T-helper 17 cell (primary cell): ENCODE results near the gene ZNF460. TPM values are rescaled to one million over a fixed set of nuclear protein-coding genes. Genes with fewer than 3 reads are reported as not detected.
"Not testable (repeated sequence)": the region's sequence is repeated elsewhere in the genome, so short reads cannot be mapped to it uniquely, and the experiment has no call there.

ENCODE experiments used
- ATAC-seq: fragments of 150-1000 bp; cut with Tn5 transposase; 2 replicates; pipeline ENCODE4 v1.10.0; 2021; ENCODE audit warnings: mild to moderate bottlenecking, moderate library complexity
- DNase-seq, 3 donors: peaks; one replicate each; pipeline versions ENCODE4 v3.0.0 to v3.0.0-alpha.2; 2020 to 2021
- H3K9me3 ChIP-seq: one replicate; pipeline ENCODE4 v1.7.0; 2013; ENCODE audit warnings: low read length, mild to moderate bottlenecking; ENCODE audit not compliant: control insufficient read depth, poor library complexity, severe bottlenecking
- H3K27ac Mint-ChIP-seq: one replicate; pipeline ENCODE4 v1.8.0; 2022; ENCODE audit warnings: mild to moderate bottlenecking, moderate library complexity, mixed read lengths
- H3K27me3 Mint-ChIP-seq: one replicate; pipeline ENCODE4 v1.8.0; 2022; ENCODE audit warnings: mixed read lengths
- H3K36me3 Mint-ChIP-seq: one replicate; pipeline ENCODE4 v1.8.0; 2022; ENCODE audit warnings: low read depth, mixed read lengths
- H3K4me1 Mint-ChIP-seq: one replicate; pipeline ENCODE4 v1.8.0; 2022; ENCODE audit warnings: mild to moderate bottlenecking, mixed read lengths
- H3K4me3 Mint-ChIP-seq: one replicate; pipeline ENCODE4 v1.8.0; 2022; ENCODE audit warnings: mild to moderate bottlenecking, moderate library complexity, mixed read lengths
- total RNA-seq, 4 donors: library from RNA in 2 of 4; stranded (reverse) in 2 of 4; gene quantifications; one replicate each; pipeline ENCODE4 v1.2.3 and lab custom pipeline; 2022 to 2026

The ZNF460 gene
- total RNA-seq (10 to 100 TPM; 69.1 to 73.1 TPM), total RNA-seq (lab: John Stamatoyannopoulos, UW) (81.7 to 161 reads per million in 2 donors)

DNA sequence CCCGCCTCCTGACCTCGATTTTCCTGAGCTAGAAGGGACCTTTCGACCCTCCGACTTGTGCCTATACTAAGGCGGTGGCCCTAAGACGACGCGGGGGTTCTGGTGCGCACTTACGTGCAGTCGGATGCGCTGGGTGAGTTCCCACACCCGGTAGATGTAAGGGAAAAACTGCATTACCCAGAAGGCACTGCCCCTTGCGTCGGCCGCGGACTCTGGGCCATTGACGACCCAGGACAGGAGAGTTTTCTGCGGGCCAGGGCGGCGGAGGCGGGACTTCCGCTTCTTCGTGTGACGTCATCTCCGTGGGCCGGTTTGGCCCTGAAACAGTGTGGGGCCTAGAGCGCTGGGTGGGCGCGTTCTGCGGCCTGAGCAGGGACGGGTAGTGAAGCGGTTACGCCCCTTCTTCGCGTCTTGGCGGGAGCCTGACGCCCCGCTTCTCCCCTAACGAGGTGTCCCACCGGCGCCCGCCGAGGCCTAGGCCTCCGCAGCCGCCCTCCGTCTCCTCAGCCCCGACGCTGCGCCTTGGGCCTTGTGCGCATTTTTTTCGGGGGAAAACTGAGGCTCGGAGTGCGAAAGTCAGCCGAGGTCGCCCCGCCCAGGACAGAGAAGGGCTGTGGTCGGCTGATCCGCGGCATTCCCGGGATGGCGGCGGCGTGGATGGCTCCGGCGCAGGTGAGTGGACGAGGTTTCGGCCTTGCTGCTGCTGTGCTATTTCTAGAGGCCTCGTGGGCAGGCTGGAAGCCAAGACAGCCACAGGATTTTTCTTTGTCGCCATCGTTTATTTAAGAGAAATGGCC is at the start of gene ZNF460:
Gene ZNF460, plus strand, starts transcription at position 321 of the 797 bp plus-strand sequence. Its CDS starts 322 bp downstream, at position 643.
- Mint-ChIP-seq H3K4me1 (peaks cover 28% of the 10 kb centered on the region), H3K36me3 (peaks cover 7% of the 10 kb centered on the region), H3K27ac (no peak within 1 kb of the TSS), H3K27me3 (no peaks in the 10 kb centered on the region), H3K4me3 (no peak within 1 kb of the TSS)
- ATAC-seq (peak; percentile 93), DNase-seq (peak; percentile 89 to 91 (median 91))
- no peaks in the 10 kb centered on the region for H3K9me3 ChIP-seq

DNA sequence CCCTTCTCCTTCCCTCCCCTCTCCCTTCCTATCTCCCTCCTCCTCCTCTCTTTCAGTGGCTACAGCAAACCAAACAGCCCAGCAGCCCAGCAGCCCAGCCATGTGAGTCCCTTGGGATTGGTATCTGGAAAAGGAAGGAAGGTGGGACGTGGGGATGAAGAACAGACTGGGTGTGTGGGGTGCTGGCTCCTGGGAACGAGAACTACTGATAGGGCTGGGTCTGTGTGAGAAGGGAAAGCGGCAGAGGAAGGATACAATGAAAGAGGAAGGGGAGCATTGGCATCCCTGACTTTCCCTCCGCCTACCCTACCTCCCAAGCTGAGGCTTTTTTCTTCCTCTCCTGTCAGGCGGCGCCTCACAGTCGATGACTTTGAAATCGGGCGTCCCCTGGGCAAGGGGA is 48.6 kb upstream of the ZNF460 start:
- ATAC-seq (no peak), DNase-seq (no peak)
- H3K36me3 Mint-ChIP-seq, result no peaks in the 10 kb centered on the region
- peaks cover 2% of the 10 kb centered on the region for H3K9me3 ChIP-seq
- H3K4me3 Mint-ChIP-seq, result no peak overlapping the region
- no peak overlapping the region for H3K27ac Mint-ChIP-seq
- no peaks in the 10 kb centered on the region for H3K27me3 Mint-ChIP-seq
- no peaks in the 10 kb centered on the region for H3K4me1 Mint-ChIP-seq

DNA sequence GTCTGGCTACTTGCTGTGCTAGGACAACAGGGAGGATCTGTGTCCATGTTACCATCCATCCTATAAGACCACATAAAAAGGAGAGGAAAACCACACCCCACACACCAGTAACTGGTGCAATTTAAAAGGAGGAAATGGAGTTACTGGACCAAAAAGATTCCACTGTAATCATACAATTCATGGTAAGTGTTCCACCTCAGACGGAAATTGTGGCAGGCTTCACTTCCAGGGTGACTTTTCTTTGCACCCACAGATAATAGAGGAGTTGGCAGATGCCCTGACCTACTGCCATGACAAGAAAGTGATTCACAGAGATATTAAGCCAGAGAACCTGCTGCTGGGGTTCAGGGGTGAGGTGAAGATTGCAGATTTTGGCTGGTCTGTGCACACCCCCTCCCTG is 47.1 kb upstream of the ZNF460 start:
- DNase-seq (no peak), ATAC-seq (no peak)
- Mint-ChIP-seq H3K27me3 (no peaks in the 10 kb centered on the region), H3K36me3 (no peaks in the 10 kb centered on the region), H3K4me1 (no peaks in the 10 kb centered on the region), H3K4me3 (no peak overlapping the region), H3K27ac (no peak overlapping the region)
- peaks cover 2% of the 10 kb centered on the region for H3K9me3 ChIP-seq

DNA sequence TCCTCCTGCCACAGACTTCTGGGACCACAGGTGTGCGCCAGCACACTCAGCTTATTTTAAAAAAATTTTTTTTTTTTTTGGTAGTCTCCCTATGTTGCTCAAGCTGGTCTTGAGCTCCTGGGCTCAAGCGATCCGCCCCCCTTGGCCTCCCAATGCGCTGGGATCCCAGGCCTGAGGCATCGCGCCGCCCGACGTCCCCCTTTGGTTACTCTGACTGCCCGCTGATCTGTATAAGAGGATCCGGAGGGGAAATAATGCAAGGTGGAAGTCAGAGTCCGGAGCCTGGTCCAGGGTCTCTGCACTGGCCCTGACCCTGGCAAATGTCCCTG is 40.3 kb upstream of the ZNF460 start:
- H3K27me3 Mint-ChIP-seq, result no peaks in the 10 kb centered on the region
- peaks cover 17% of the 10 kb centered on the region for H3K4me1 Mint-ChIP-seq
- H3K27ac Mint-ChIP-seq, result peak overlapping the region; percentile 98
- peaks cover 2% of the 10 kb centered on the region for H3K9me3 ChIP-seq
- no peak for ATAC-seq
- peaks cover 9% of the 10 kb centered on the region for H3K36me3 Mint-ChIP-seq
- H3K4me3 Mint-ChIP-seq, result peak overlapping the region; percentile 94
- DNase-seq, result no peak

DNA sequence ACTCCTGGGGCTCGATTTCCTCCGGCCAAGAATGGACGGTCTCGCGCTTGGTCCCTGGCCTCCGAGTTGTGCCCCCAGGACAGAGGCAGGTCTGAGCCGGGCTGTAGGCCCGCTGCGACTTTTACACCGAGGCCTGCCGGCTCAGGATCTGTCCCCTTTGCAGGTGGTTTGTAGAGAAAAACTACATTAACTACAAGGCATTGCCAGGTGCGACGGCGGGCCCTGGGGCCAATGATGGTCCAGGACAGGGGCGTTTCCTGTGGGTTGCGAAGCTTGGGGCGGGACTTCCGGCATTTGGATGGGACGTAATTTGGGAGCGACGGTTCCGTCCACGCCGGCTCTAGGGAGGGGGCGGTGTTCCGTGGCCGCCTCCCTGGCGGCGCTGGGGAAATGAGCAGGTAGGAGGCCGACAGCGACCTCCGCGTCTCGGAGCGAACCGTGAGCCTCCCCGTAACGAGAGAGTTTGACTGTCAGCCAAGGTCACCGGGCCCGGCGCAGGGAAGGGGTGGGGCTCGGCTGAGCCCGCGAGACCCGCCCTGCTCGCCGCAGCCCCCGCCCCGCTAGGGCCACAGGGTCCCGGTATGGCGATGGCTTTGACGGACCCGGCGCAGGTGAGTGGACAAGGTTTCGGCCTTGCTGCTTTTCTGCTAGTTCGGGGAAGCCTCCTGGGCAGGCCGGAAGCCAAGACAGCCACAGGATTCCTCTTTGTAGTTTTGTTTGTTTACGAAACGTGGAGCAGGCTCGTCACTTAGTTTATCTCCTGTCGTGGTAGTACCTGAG is 39.8 kb upstream of the ZNF460 start, which contains the start of gene ZNF805:
Gene ZNF805, plus strand, starts transcription at position 322 of the 780 bp plus-strand sequence. Its CDS starts 260 bp downstream, at position 582.
- Mint-ChIP-seq H3K4me1 (peaks cover 17% of the 10 kb centered on the region), H3K27ac (peak within 1 kb of the TSS; percentile 98), H3K27me3 (no peaks in the 10 kb centered on the region), H3K36me3 (peaks cover 12% of the 10 kb centered on the region), H3K4me3 (peak within 1 kb of the TSS; percentile 94)
- peaks cover 2% of the 10 kb centered on the region for H3K9me3 ChIP-seq
- ATAC-seq (peak; percentile 90), DNase-seq (peak; percentile 88 to 93 (median 92))

DNA sequence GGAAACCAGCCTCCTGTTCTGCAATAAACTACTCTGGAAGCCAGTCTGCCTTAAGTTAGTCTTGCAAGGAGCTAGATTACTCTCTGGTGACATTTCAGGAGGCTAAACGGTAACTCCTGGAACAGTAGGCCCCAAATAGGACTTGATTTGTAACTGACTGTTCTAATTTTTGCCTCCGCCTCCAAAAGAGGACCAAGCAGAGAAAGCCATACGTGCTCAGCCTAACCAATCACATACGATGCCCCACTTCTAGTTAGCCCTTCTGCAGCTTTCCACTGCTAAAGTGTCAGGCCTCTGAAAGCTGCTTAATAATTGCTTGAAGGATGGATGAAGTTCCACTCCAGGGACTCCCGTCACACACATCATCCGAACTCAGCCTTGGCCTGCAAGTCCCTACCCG is 39.1 kb upstream of the ZNF460 start:
- no peak for ATAC-seq
- Mint-ChIP-seq H3K27ac (peak overlapping the region; percentile 98), H3K4me1 (peaks cover 19% of the 10 kb centered on the region), H3K36me3 (peaks cover 14% of the 10 kb centered on the region), H3K27me3 (no peaks in the 10 kb centered on the region), H3K4me3 (peak overlapping the region; percentile 94)
- no peak for DNase-seq
- peaks cover 2% of the 10 kb centered on the region for H3K9me3 ChIP-seq

DNA sequence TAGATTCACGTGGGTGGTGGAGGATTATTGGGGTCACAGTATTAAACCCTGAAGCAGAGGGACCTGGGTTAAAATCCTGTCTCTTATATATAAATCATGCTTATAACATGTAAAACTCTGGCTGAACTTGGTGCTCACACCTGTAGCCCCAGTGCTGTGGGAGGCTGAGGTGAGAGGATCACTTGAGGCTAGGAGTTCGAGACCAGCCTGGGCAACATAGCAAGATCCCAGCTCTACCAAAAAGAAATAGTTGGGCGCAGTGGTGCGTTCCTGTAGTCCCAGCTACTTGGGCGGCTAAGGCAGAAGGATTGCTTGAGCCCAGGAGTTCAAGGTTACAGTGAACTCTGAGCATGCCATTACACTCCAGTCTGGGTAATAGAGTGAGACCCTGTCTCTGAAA is 37.5 kb upstream of the ZNF460 start:
- Mint-ChIP-seq H3K4me3 (no peak overlapping the region), H3K36me3 (peaks cover 14% of the 10 kb centered on the region), H3K4me1 (peaks cover 19% of the 10 kb centered on the region), H3K27ac (no peak overlapping the region), H3K27me3 (no peaks in the 10 kb centered on the region)
- no peaks in the 10 kb centered on the region for H3K9me3 ChIP-seq
- no peak for DNase-seq
- no peak for ATAC-seq

DNA sequence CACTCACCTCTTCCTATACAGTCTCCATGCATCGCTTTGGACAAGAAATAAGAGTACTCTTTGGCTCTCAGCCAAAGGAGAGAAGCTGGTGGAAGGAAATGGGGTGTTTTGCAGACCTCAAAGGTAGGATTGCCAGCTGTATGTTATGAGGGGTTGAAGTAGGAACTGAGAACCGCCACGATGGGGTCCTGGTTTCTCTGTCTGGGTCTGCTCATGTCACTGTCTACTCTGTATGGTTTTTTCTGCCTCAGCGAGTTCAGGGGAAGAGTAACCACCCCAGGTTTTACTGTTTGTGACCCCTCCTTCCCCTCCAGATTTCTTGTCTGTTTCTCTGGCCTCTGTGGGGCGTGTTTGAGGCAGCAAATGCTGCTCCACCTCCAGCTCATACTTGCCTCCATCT is 35.8 kb upstream of the ZNF460 start:
- DNase-seq, result no peak
- H3K4me1 Mint-ChIP-seq, result peaks cover 19% of the 10 kb centered on the region

DNA sequence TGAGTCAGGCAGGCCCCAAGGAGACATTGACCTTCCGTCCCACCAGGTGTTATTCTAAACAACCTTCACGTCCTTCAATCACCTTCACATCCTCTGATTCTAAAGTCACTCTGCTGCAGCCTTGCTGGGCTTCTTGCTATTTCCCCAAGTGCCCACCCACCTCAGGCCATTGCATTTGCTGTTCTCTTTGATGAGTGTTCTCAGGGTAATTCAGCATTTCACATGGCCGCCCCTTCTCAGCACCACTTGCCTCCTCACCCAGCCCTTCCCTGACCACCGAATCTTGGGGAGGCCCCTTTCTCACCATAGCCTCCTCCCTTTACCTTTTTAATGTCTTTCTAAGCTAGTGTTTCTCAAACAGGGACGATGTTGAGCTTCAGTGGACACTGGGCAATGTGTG is 35.2 kb upstream of the ZNF460 start:
- no peak for ATAC-seq
- H3K27me3 Mint-ChIP-seq, result no peaks in the 10 kb centered on the region
- peaks cover 17% of the 10 kb centered on the region for H3K4me1 Mint-ChIP-seq
- H3K9me3 ChIP-seq, result no peaks in the 10 kb centered on the region
- DNase-seq, result no peak
- peaks cover 18% of the 10 kb centered on the region for H3K36me3 Mint-ChIP-seq
- no peak overlapping the region for H3K27ac Mint-ChIP-seq
- H3K4me3 Mint-ChIP-seq, result no peak overlapping the region

More for the DNA sequence above, 35.8 kb upstream of the ZNF460 start:
- peaks cover 16% of the 10 kb centered on the region for H3K36me3 Mint-ChIP-seq
- no peak overlapping the region for H3K27ac Mint-ChIP-seq
- ATAC-seq, result no peak
- H3K4me3 Mint-ChIP-seq, result no peak overlapping the region
- no peaks in the 10 kb centered on the region for H3K27me3 Mint-ChIP-seq
- H3K9me3 ChIP-seq, result no peaks in the 10 kb centered on the region

DNA sequence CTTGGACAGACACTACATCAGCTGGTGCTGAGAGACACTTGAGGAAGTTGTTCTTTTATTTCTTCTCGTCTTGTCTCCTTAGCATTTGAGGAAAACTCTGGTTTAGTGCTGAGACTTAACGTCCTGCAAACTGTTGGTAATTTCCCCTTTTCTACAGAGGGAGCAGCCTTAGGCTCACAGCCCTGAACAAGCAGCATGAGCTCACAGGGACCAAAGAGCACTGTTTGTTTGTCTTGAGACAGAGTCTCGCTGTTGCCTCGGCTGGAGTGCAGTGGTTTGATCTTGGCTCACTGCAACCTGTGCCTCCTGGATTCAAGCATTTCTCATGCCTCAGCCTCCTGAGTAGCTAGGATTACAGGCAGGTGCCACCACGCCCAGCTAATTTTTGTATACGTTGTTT is 34.3 kb upstream of the ZNF460 start:
- Mint-ChIP-seq H3K36me3 (peaks cover 19% of the 10 kb centered on the region), H3K27ac (no peak overlapping the region), H3K4me1 (peaks cover 12% of the 10 kb centered on the region), H3K4me3 (no peak overlapping the region), H3K27me3 (no peaks in the 10 kb centered on the region)
- no peak for ATAC-seq
- no peak for DNase-seq
- H3K9me3 ChIP-seq, result no peaks in the 10 kb centered on the region

DNA sequence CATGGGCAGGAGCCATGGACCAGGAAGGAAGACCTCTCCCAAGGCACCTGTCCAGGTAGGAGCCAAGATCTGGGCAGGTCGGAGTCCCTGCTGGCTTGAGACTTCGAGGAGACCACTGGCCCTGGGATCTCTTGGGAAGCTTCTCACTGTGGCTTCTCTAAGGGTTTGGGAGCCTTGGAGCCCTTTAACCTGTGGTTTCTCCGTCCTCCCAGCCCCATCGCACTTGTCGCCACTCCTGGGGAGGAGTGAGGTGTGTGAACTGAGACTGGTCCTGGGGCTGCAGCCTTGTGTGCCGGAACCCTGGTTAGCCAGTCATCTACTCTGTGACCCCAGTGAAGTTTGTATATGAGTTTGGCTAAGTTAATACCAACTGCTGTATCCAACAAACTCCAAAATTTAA is 31.6 kb upstream of the ZNF460 start:
- DNase-seq (no peak), ATAC-seq (no peak)
- Mint-ChIP-seq H3K27me3 (no peaks in the 10 kb centered on the region), H3K4me1 (peaks cover 2% of the 10 kb centered on the region), H3K27ac (no peak overlapping the region), H3K36me3 (peaks cover 27% of the 10 kb centered on the region), H3K4me3 (no peak overlapping the region)
- H3K9me3 ChIP-seq, result peaks cover 5% of the 10 kb centered on the region

DNA sequence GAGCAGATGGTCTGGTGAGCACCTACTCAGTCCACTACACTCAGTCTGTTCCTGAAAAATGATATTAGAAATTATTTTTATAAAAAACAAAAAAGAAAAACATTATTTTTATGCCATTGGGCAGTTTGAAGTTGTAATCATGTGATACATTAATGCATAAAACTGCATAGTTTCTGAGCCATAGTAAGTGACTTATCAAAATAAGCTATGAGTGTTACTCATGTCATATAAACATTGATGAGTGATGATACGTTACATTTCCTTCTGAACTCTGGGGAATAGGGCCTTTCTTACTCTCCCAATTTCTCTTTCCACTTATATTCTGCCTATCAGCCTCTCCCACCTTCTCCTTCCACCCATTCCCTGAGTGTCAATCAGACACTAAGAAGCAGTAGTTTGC is 31.0 kb upstream of the ZNF460 start:
- H3K36me3 Mint-ChIP-seq, result peaks cover 28% of the 10 kb centered on the region

DNA sequence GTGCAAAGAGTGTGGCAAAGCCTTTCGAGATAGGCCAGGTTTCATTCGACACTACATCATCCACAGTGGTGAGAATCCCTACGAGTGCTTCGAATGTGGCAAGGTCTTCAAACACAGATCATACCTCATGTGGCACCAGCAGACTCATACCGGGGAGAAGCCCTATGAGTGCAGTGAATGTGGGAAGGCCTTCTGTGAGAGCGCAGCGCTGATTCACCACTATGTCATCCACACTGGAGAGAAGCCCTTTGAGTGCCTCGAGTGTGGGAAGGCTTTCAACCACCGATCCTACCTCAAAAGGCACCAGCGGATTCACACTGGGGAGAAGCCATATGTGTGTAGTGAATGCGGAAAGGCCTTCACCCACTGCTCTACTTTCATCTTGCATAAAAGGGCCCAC is 26.5 kb upstream of the ZNF460 start:
- peak overlapping the region; percentile 19 for H3K27ac Mint-ChIP-seq
- ATAC-seq, H3K4me1 Mint-ChIP-seq, DNase-seq, H3K4me3 Mint-ChIP-seq, H3K9me3 ChIP-seq, H3K27me3 Mint-ChIP-seq: not testable (repeated sequence)
- H3K36me3 Mint-ChIP-seq, result peaks cover 23% of the 10 kb centered on the region

More for the DNA sequence above, 31.0 kb upstream of the ZNF460 start:
- Mint-ChIP-seq H3K27me3 (no peaks in the 10 kb centered on the region), H3K4me3 (no peak overlapping the region), H3K4me1 (peaks cover 2% of the 10 kb centered on the region), H3K27ac (no peak overlapping the region)
- DNase-seq, result no peak
- no peak for ATAC-seq
- H3K9me3 ChIP-seq, result peaks cover 5% of the 10 kb centered on the region
